ENCODE measurements around the gene CNBD2.

GRCh38 chr20:35947489-35947888, 20.9 kb upstream of the CNBD2 start:
- peak in 2 of 6 experiments; percentile 14 to 32 for TF ChIP-seq CTCF (IDR thresholded peaks at IDR 0.05)
- no peak for TF ChIP-seq POLR2A (IDR thresholded peaks at IDR 0.05)
